Measurements from ENCODE around the gene EIF2B5. TPM values are rescaled to one million over a fixed set of nuclear protein-coding genes. Genes with fewer than 3 reads are reported as not detected.

EIF2B5 gene
- total and polyA plus RNA-seq, 2 of the 13 experiments (the other 11 are each of a cell fraction or from before 2014, with no cell fraction given) = 38.4 to 60.2 TPM

GRCh38 chr3:184185461-184186183 lies 50.5 kb downstream of the EIF2B5 start:
- Histone ChIP-seq H3K36me3 (replicated peaks in 1 of 2; ENCODE audit: control insufficient read depth in 1 of 2, insufficient read depth in 2 of 2, low read length in 2 of 2) (peaks cover 40 to 64% of the 10 kb centered on the region in 2 experiments), H3K27ac (ENCODE audit: extremely low read length, insufficient read depth, low read length) (peak overlapping the region; percentile 85), H3K9ac (ENCODE audit: insufficient read depth, low read depth, low read length) (peak overlapping the region; percentile 88), H3K4me1 (ENCODE audit: insufficient read depth, low read length) (peaks cover 25% of the 10 kb centered on the region), H3K9me3 (ENCODE audit: low read length) (no peaks in the 10 kb centered on the region), H2AFZ (ENCODE audit: low read length) (no peak overlapping the region), H3K4me3 (replicated peaks in 1 of 3; ENCODE audit: insufficient read depth in 1 of 3, low read depth in 2 of 3, low read length in 3 of 3) (peak overlapping the region; percentile 80 to 95 (median 93); a peak in 5 of 6 replicates), H4K20me1 (ENCODE audit: insufficient read depth, low read length) (peaks cover 4% of the 10 kb centered on the region; the same call in 1 of the 2 replicates), H3K79me2 (ENCODE audit: insufficient read depth, low read length) (peaks cover 32% of the 10 kb centered on the region), H3K27me3 (ENCODE audit: control insufficient read depth in 1 of 2, insufficient read depth in 2 of 2, low read length in 2 of 2) (no peaks in the 10 kb centered on the region; a peak in 1 of 5 replicates), H3K4me2 (ENCODE audit: low read depth, low read length) (peak overlapping the region; percentile 90)
- WGBS (ENCODE audit: low lambda C conversion rate) = 82% methylated on average over 14 of the region's 55 CpGs
- in situ Hi-C loops (cut with HindIII; ENCODE audit: extremely low pct_ligation_motif_present, low pct_unique_long_range_greater_than_20kb) = no loop called here
- ChIA-PET CTCF (ENCODE audit: low intra/inter-chr PET ratio, low total read pairs) (no interaction called here), POLR2A (interaction anchor here (0.6 to 1.6 kb wide), 16 partner anchors 9 to 301 kb away, joined by 3 to 23 read pairs (median 4); partner anchors contain the start of genes AP2M1, DVL3, EEF1AKMT4 and EIF2B5)
- ATAC-seq (peak; percentile 94), FAIRE-seq (peak; percentile 85), DNase-seq (ENCODE audit: low spot score) (peak; percentile 97)
- BruUV-seq (replicated peaks) = TSS peak; percentile 95
- intact Hi-C loops (cut with micrococcal nuclease; ENCODE audit: unreplicated experiment) = loop anchor here (1.0 to 5.0 kb wide), 2 partner anchors 38 to 290 kb away; no protein-coding TSS in a partner anchor
- TF ChIP-seq SYNCRIP (IDR thresholded peaks at IDR 0.05; ENCODE audit: insufficient read depth, low read depth, low read length) = no peak
- no peak for TF ChIP-seq MTF1 (CRISPR knock-in tag; IDR thresholded peaks at IDR 0.05)
- no peak for TF ChIP-seq HNF1A (IDR thresholded peaks at IDR 0.05; ENCODE audit: low read depth)
- peak; percentile 19; the same call in 1 of the 2 replicates for TF ChIP-seq HNF1A (CRISPR knock-in tag; IDR thresholded peaks at IDR 0.05; ENCODE audit: borderline replicate concordance)
- TF ChIP-seq DR1 (CRISPR knock-in tag; IDR thresholded peaks at IDR 0.05) = 0 out of 2 replicates have a peak, but pooled peaks have one; percentile 42
- 0 out of 2 replicates have a peak, but pooled peaks have one; percentile 69 for TF ChIP-seq SNAI1 (CRISPR knock-in tag; IDR thresholded peaks at IDR 0.05; ENCODE audit: borderline replicate concordance)
- TF ChIP-seq ZBTB37 (CRISPR knock-in tag; IDR thresholded peaks at IDR 0.05) = no peak
- TF ChIP-seq, protein P1, sequence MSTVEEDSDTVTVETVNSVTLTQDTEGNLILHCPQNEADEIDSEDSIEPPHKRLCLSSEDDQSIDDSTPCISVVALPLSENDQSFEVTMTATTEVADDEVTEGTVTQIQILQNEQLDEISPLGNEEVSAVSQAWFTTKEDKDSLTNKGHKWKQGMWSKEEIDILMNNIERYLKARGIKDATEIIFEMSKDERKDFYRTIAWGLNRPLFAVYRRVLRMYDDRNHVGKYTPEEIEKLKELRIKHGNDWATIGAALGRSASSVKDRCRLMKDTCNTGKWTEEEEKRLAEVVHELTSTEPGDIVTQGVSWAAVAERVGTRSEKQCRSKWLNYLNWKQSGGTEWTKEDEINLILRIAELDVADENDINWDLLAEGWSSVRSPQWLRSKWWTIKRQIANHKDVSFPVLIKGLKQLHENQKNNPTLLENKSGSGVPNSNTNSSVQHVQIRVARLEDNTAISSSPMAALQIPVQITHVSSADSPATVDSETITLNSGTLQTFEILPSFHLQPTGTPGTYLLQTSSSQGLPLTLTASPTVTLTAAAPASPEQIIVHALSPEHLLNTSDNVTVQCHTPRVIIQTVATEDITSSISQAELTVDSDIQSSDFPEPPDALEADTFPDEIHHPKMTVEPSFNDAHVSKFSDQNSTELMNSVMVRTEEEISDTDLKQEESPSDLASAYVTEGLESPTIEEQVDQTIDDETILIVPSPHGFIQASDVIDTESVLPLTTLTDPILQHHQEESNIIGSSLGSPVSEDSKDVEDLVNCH (CRISPR knock-in tag; IDR thresholded peaks at IDR 0.05) = no peak
- TF ChIP-seq, protein P2, sequence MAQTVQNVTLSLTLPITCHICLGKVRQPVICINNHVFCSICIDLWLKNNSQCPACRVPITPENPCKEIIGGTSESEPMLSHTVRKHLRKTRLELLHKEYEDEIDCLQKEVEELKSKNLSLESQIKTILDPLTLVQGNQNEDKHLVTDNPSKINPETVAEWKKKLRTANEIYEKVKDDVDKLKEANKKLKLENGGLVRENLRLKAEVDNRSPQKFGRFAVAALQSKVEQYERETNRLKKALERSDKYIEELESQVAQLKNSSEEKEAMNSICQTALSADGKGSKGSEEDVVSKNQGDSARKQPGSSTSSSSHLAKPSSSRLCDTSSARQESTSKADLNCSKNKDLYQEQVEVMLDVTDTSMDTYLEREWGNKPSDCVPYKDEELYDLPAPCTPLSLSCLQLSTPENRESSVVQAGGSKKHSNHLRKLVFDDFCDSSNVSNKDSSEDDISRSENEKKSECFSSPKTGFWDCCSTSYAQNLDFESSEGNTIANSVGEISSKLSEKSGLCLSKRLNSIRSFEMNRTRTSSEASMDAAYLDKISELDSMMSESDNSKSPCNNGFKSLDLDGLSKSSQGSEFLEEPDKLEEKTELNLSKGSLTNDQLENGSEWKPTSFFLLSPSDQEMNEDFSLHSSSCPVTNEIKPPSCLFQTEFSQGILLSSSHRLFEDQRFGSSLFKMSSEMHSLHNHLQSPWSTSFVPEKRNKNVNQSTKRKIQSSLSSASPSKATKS (CRISPR knock-in tag; IDR thresholded peaks at IDR 0.05) = no peak
- TF ChIP-seq, protein P3, sequence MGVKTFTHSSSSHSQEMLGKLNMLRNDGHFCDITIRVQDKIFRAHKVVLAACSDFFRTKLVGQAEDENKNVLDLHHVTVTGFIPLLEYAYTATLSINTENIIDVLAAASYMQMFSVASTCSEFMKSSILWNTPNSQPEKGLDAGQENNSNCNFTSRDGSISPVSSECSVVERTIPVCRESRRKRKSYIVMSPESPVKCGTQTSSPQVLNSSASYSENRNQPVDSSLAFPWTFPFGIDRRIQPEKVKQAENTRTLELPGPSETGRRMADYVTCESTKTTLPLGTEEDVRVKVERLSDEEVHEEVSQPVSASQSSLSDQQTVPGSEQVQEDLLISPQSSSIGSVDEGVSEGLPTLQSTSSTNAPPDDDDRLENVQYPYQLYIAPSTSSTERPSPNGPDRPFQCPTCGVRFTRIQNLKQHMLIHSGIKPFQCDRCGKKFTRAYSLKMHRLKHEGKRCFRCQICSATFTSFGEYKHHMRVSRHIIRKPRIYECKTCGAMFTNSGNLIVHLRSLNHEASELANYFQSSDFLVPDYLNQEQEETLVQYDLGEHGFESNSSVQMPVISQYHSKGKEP (CRISPR knock-in tag; IDR thresholded peaks at IDR 0.05) = no peak
